HepG2 (cell line): ENCODE results near the gene SF3A2. TPM values are rescaled to one million over a fixed set of nuclear protein-coding genes. Genes with fewer than 3 reads are reported as not detected.

Experiments used
- AHR ChIP-seq: IDR thresholded peaks from 2 replicates; pipeline ENCODE4 v1.6.1; 2018; ENCODE audit warnings: missing genetic modification reagents, missing compliant biosample characterization
- ARNT2 ChIP-seq: sonication (generic); formaldehyde crosslinking; IDR thresholded peaks from 2 replicates; pipeline ENCODE4 v1.8.0; 2022; ENCODE audit warnings: mild to moderate bottlenecking, low read depth, missing genetic modification reagents, moderate library complexity
- GATAD2A ChIP-seq: IDR thresholded peaks from 2 replicates; pipeline ENCODE4 v1.6.1; 2016
- GZF1 ChIP-seq: sonication (generic); formaldehyde crosslinking; IDR thresholded peaks from 2 replicates; pipeline ENCODE4 v1.5.1; 2020; ENCODE audit warnings: mild to moderate bottlenecking, missing genetic modification reagents
- HNF4G ChIP-seq, 2 experiments: sonication (generic) in 1 of 2; formaldehyde crosslinking in 1 of 2; IDR thresholded peaks; 2 replicates each; pipeline versions ENCODE4 v1.4.0 to v1.6.1; 2011 to 2020; ENCODE audit warnings: borderline replicate concordance in 2 of 2, low read depth in 2 of 2, mild to moderate bottlenecking in 2 of 2, low read length in 1 of 2, missing genetic modification reagents in 1 of 2, moderate library complexity in 1 of 2
- KDM3A ChIP-seq: IDR thresholded peaks from 2 replicates; pipeline ENCODE4 v1.6.1; 2018; ENCODE audit warnings: low read depth, missing compliant biosample characterization
- MZF1 ChIP-seq: sonication (generic); formaldehyde crosslinking; IDR thresholded peaks from 2 replicates; pipeline ENCODE4 v1.8.1; 2023; ENCODE audit warnings: mild to moderate bottlenecking, missing genetic modification reagents, borderline replicate concordance
- RAD51 ChIP-seq: fragments of 450-650 bp; IDR thresholded peaks from 2 replicates; pipeline ENCODE4 v1.6.1; 2016; ENCODE audit warnings: borderline replicate concordance
- TCF12 ChIP-seq, 2 experiments: fragments of 450-650 bp in 1 of 2; sonication (generic) in 1 of 2; formaldehyde crosslinking in 1 of 2; IDR thresholded peaks; 2 replicates each; pipeline versions ENCODE4 v1.6.1 to v1.8.0; 2017 to 2022; ENCODE audit warnings: antibody characterized with exemption in 1 of 2, mild to moderate bottlenecking in 1 of 2, missing genetic modification reagents in 1 of 2, moderate library complexity in 1 of 2
- ZNF432 ChIP-seq: sonication (generic); formaldehyde crosslinking; IDR thresholded peaks from 2 replicates; pipeline ENCODE4 v1.5.0; 2020; ENCODE audit warnings: missing genetic modification reagents, mild to moderate bottlenecking, borderline replicate concordance
- ZNF589 ChIP-seq: sonication (generic); formaldehyde crosslinking; conservative IDR thresholded peaks from 2 replicates; pipeline ENCODE4 v1.8.0; 2022; ENCODE audit warnings: mild to moderate bottlenecking, moderate library complexity, missing genetic modification reagents
- ZNF674 ChIP-seq: sonication (generic); formaldehyde crosslinking; IDR thresholded peaks from 2 replicates; pipeline ENCODE4 v1.5.0; 2020; ENCODE audit warnings: low read depth, mild to moderate bottlenecking, missing genetic modification reagents
- ZNF773 ChIP-seq: sonication (generic); formaldehyde crosslinking; IDR thresholded peaks from 2 replicates; pipeline ENCODE4 v1.4.0; 2020; ENCODE audit warnings: missing genetic modification reagents, borderline replicate concordance
- polyA plus RNA-seq, 8 experiments: library from polyadenylated mRNA; depleted of rRNA in 3 of 8; stranded (reverse) in 7 of 8; unstranded in 1 of 8; fragments of >200 nt; fragmentation: Illumina TruSeq in 4 of 8; extraction: Trizol in 4 of 8; gene quantifications; 2 replicates each; pipeline versions ENCODE4 v1.2.1 to v1.2.3, GENCODE V29; 2011 to 2016; ENCODE audit warnings: low read depth in 4 of 8, missing spikeins in 1 of 8, mixed read lengths in 1 of 8; ENCODE audit not compliant: insufficient read depth in 1 of 8
- total RNA-seq, 5 experiments: library from RNA; depleted of rRNA; stranded (reverse); fragments of >200 nt; fragmentation: Illumina TruSeq; extraction: Trizol; gene quantifications; 2 replicates each; pipeline ENCODE4 v1.2.3, GENCODE V29; 2016; ENCODE audit warnings: low read depth in 1 of 5
- TF ChIP-seq, protein P1 (sequence below), 2 experiments: sonication (generic) in 1 of 2; formaldehyde crosslinking in 1 of 2; IDR thresholded peaks; 2 replicates each; pipeline versions ENCODE4 v1.5.1 to v1.6.1; 2011 to 2020; ENCODE audit warnings: borderline replicate concordance in 1 of 2, low read depth in 1 of 2, low read length in 1 of 2, mild to moderate bottlenecking in 1 of 2, missing genetic modification reagents in 1 of 2, moderate library complexity in 1 of 2
- TF ChIP-seq, protein P2 (sequence below): sonication (generic); formaldehyde crosslinking; IDR thresholded peaks from 2 replicates; pipeline ENCODE4 v1.4.0; 2020; ENCODE audit warnings: mild to moderate bottlenecking, missing genetic modification reagents, borderline replicate concordance
- TF ChIP-seq, protein P3 (sequence below): sonication (generic); formaldehyde crosslinking; IDR thresholded peaks from 2 replicates; pipeline ENCODE4 v1.5.1; 2020; ENCODE audit warnings: missing genetic modification reagents, mild to moderate bottlenecking, borderline replicate concordance
- TF ChIP-seq, protein P4 (sequence below): sonication (generic); formaldehyde crosslinking; IDR thresholded peaks from 2 replicates; pipeline ENCODE4 v1.8.1; 2022; ENCODE audit warnings: mild to moderate bottlenecking, missing genetic modification reagents

The SF3A2 gene
- total and polyA plus RNA-seq, 2 of the 13 experiments (the other 11 are each of a cell fraction or from before 2014, with no cell fraction given) = 8.6 to 8.8 TPM

DNA sequence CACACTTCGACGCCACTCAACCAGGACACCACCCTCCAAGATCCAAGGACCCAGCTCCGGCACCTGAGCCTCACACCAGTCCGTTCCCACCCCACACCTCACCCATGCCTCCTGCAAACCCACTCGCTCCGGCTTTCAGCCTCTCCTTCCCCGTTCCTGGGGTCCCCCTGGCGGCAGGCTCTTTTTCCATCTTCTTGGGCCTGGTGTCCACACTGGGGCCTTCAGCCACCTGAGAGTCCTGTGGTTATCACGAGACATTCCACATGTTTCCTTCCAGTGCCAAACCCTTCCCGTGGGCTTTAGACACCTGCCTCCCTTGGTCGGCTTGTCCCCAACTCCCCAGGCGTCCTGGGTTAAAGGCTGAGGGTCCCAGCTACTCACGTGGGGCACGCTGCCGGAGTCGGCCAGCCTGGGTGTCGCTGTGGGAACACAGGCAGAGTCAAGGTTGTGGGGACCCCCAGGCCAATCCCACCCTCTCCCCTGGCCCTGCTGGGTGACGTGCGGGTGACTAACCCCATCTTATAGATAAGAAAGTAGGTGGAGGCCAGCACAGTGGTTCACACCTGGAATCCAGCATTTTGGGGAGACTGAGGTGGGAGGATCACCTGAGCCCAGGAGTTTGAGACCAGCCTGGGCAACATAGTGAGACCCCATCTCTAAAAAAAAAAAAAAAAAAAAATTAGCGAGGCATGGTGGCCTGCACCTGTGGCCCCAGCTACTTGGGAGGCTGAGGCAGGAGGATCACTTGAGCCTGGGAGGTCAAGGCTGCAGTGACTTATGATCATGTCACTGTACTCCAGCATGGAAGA lies 17.6 kb downstream of the SF3A2 start (continued):
- TF ChIP-seq, protein P1, sequence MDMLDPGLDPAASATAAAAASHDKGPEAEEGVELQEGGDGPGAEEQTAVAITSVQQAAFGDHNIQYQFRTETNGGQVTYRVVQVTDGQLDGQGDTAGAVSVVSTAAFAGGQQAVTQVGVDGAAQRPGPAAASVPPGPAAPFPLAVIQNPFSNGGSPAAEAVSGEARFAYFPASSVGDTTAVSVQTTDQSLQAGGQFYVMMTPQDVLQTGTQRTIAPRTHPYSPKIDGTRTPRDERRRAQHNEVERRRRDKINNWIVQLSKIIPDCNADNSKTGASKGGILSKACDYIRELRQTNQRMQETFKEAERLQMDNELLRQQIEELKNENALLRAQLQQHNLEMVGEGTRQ (IDR thresholded peaks at IDR 0.05; ENCODE audit: low read depth, low read length) = no peak
- TF ChIP-seq, protein P1 (CRISPR knock-in tag; IDR thresholded peaks at IDR 0.05; ENCODE audit: borderline replicate concordance) = no peak
- TF ChIP-seq GATAD2A (peak; percentile 43), ZNF773 (CRISPR knock-in tag) (no peak), ZNF589 (CRISPR knock-in tag) (no peak), RAD51 (no peak), ARNT2 (CRISPR knock-in tag) (no peak), ZNF432 (no peak), AHR (no peak), KDM3A (CRISPR knock-in tag) (no peak), GZF1 (CRISPR knock-in tag) (no peak), ZNF674 (CRISPR knock-in tag) (no peak), TCF12 (IDR thresholded peaks at IDR 0.05) (no peak), TCF12 (CRISPR knock-in tag; IDR thresholded peaks at IDR 0.05) (no peak), HNF4G (IDR thresholded peaks at IDR 0.05; ENCODE audit: borderline replicate concordance, low read depth, low read length) (no peak), HNF4G (CRISPR knock-in tag; IDR thresholded peaks at IDR 0.05; ENCODE audit: borderline replicate concordance, low read depth) (no peak), MZF1 (CRISPR knock-in tag) (no peak)
- TF ChIP-seq, protein P2, sequence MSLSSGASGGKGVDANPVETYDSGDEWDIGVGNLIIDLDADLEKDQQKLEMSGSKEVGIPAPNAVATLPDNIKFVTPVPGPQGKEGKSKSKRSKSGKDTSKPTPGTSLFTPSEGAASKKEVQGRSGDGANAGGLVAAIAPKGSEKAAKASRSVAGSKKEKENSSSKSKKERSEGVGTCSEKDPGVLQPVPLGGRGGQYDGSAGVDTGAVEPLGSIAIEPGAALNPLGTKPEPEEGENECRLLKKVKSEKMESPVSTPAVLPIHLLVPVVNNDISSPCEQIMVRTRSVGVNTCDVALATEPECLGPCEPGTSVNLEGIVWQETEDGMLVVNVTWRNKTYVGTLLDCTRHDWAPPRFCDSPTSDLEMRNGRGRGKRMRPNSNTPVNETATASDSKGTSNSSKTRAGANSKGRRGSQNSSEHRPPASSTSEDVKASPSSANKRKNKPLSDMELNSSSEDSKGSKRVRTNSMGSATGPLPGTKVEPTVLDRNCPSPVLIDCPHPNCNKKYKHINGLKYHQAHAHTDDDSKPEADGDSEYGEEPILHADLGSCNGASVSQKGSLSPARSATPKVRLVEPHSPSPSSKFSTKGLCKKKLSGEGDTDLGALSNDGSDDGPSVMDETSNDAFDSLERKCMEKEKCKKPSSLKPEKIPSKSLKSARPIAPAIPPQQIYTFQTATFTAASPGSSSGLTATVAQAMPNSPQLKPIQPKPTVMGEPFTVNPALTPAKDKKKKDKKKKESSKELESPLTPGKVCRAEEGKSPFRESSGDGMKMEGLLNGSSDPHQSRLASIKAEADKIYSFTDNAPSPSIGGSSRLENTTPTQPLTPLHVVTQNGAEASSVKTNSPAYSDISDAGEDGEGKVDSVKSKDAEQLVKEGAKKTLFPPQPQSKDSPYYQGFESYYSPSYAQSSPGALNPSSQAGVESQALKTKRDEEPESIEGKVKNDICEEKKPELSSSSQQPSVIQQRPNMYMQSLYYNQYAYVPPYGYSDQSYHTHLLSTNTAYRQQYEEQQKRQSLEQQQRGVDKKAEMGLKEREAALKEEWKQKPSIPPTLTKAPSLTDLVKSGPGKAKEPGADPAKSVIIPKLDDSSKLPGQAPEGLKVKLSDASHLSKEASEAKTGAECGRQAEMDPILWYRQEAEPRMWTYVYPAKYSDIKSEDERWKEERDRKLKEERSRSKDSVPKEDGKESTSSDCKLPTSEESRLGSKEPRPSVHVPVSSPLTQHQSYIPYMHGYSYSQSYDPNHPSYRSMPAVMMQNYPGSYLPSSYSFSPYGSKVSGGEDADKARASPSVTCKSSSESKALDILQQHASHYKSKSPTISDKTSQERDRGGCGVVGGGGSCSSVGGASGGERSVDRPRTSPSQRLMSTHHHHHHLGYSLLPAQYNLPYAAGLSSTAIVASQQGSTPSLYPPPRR (CRISPR knock-in tag) = no peak
- TF ChIP-seq, protein P3, sequence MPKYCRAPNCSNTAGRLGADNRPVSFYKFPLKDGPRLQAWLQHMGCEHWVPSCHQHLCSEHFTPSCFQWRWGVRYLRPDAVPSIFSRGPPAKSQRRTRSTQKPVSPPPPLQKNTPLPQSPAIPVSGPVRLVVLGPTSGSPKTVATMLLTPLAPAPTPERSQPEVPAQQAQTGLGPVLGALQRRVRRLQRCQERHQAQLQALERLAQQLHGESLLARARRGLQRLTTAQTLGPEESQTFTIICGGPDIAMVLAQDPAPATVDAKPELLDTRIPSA (CRISPR knock-in tag) = no peak
- TF ChIP-seq, protein P4, sequence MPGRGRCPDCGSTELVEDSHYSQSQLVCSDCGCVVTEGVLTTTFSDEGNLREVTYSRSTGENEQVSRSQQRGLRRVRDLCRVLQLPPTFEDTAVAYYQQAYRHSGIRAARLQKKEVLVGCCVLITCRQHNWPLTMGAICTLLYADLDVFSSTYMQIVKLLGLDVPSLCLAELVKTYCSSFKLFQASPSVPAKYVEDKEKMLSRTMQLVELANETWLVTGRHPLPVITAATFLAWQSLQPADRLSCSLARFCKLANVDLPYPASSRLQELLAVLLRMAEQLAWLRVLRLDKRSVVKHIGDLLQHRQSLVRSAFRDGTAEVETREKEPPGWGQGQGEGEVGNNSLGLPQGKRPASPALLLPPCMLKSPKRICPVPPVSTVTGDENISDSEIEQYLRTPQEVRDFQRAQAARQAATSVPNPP (CRISPR knock-in tag) = no peak
